ENCODE measurements around the gene CES4A. TPM values are rescaled to one million over a fixed set of nuclear protein-coding genes. Genes with fewer than 3 reads are reported as not detected.

Gene CES4A
- polyA plus RNA-seq, 1 donor (not counting 4 experiments of a cell fraction or from before 2014, with no cell fraction given), result 6.6 TPM

GRCh38 chr16:66975302-66975893 is 13.0 kb upstream of the CES4A start:
- Histone ChIP-seq H3K9me3 (ENCODE audit: control insufficient read depth, low read depth, low read length) (no peaks in the 10 kb centered on the region), H3K27me3 (ENCODE audit: control insufficient read depth, extremely low read depth, insufficient read depth, low read length) (no peaks in the 10 kb centered on the region), H3K4me2 (ENCODE audit: control insufficient read depth, extremely low read depth, insufficient read depth, low read depth, low read length) (no peak overlapping the region), H3K79me2 (ENCODE audit: control insufficient read depth, insufficient read depth, low read length) (no peaks in the 10 kb centered on the region), H4K20me1 (ENCODE audit: control insufficient read depth, extremely low read depth, insufficient read depth, low read length) (no peaks in the 10 kb centered on the region), H3K9ac (ENCODE audit: control insufficient read depth, extremely low read depth, insufficient read depth, low read length) (no peak overlapping the region), H2AFZ (ENCODE audit: control insufficient read depth, low read length) (no peak overlapping the region), H3K4me1 (ENCODE audit: control insufficient read depth, extremely low read depth, insufficient read depth, low read length) (peaks cover 13% of the 10 kb centered on the region), H3K36me3 (ENCODE audit: control insufficient read depth in 2 of 2, extremely low read depth in 1 of 2, insufficient read depth in 2 of 2, low read length in 2 of 2) (no peaks in the 10 kb centered on the region), H3K9me1 (ENCODE audit: control insufficient read depth, extremely low read depth, insufficient read depth, low read length) (peaks cover 2% of the 10 kb centered on the region), H3K27ac (ENCODE audit: control insufficient read depth, insufficient read depth, low read length) (no peak overlapping the region), H3K4me3 (ENCODE audit: control insufficient read depth in 2 of 3, extremely low read depth in 1 of 3, insufficient read depth in 2 of 3, low read depth in 1 of 3, low read length in 3 of 3) (no peak overlapping the region)
- no peak for TF ChIP-seq EZH2 (IDR thresholded peaks at IDR 0.05; ENCODE audit: low read length)
- TF ChIP-seq CTCF (optimal IDR thresholded peaks at IDR 0.05 in 1 of 3, IDR thresholded peaks at IDR 0.05 in 1 of 3, conservative IDR thresholded peaks at IDR 0.05 in 1 of 3; ENCODE audit: extremely low read depth in 1 of 3, insufficient read depth in 2 of 3, low read length in 3 of 3), result no peak
- dilution Hi-C loops (cut with MboI; ENCODE audit: extremely low pct_ligation_motif_present, low sequenced_read_pairs), result no loop called here
- FAIRE-seq (no peak), DNase-seq (ENCODE audit: low read depth, low spot score) (no peak)

- TF ChIP-seq EZH2 (IDR thresholded peaks at IDR 0.05; ENCODE audit: low read length) (no peak), CTCF (optimal IDR thresholded peaks at IDR 0.05 in 1 of 3, IDR thresholded peaks at IDR 0.05 in 1 of 3, conservative IDR thresholded peaks at IDR 0.05 in 1 of 3; ENCODE audit: extremely low read depth in 1 of 3, insufficient read depth in 2 of 3, low read length in 3 of 3) (no peak)
- H3K27me3 ChIP-seq (ENCODE audit: control insufficient read depth, extremely low read depth, insufficient read depth, low read length), result no peaks in the 10 kb centered on the region
- H3K27ac ChIP-seq (ENCODE audit: control insufficient read depth, insufficient read depth, low read length), result no peak overlapping the region
- no peaks in the 10 kb centered on the region for H3K9me1 ChIP-seq (ENCODE audit: control insufficient read depth, extremely low read depth, insufficient read depth, low read length)
- H3K36me3 ChIP-seq (ENCODE audit: control insufficient read depth in 2 of 2, extremely low read depth in 1 of 2, insufficient read depth in 2 of 2, low read length in 2 of 2), result no peaks in the 10 kb centered on the region
- no peak overlapping the region for H3K9ac ChIP-seq (ENCODE audit: control insufficient read depth, extremely low read depth, insufficient read depth, low read length)
- H3K4me1 ChIP-seq (ENCODE audit: control insufficient read depth, extremely low read depth, insufficient read depth, low read length), result peaks cover under 1% of the 10 kb centered on the region
- FAIRE-seq, result no peak
- H3K79me2 ChIP-seq (ENCODE audit: control insufficient read depth, insufficient read depth, low read length), result no peaks in the 10 kb centered on the region
- no peak overlapping the region for H3K4me3 ChIP-seq (ENCODE audit: control insufficient read depth in 2 of 3, extremely low read depth in 1 of 3, insufficient read depth in 2 of 3, low read depth in 1 of 3, low read length in 3 of 3)
- H4K20me1 ChIP-seq (ENCODE audit: control insufficient read depth, extremely low read depth, insufficient read depth, low read length), result no peaks in the 10 kb centered on the region
- no peak for DNase-seq (ENCODE audit: low read depth, low spot score)
- no peaks in the 10 kb centered on the region for H3K9me3 ChIP-seq (ENCODE audit: control insufficient read depth, low read depth, low read length)
- dilution Hi-C loops (cut with MboI; ENCODE audit: extremely low pct_ligation_motif_present, low sequenced_read_pairs), result no loop called here
- H3K4me2 ChIP-seq (ENCODE audit: control insufficient read depth, extremely low read depth, insufficient read depth, low read depth, low read length), result no peak overlapping the region
- H2AFZ ChIP-seq (ENCODE audit: control insufficient read depth, low read length), result no peak overlapping the region
Measured at GRCh38 chr16:66976746-66977145, 11.6 kb upstream of the CES4A start.
